Transverse colon (tissue), 4 donors: Measurements from ENCODE around the gene NPAS3. TPM values are rescaled to one million over a fixed set of nuclear protein-coding genes. Genes with fewer than 3 reads are reported as not detected.

Experiments
- DNase-seq: peaks from one replicate; pipeline ENCODE4 v3.0.0-alpha.2; 2019
- H3K27ac ChIP-seq, 4 donors: fragments of 200-600 bp; sonication (generic); 2 replicates each; pipeline ENCODE4 v1.5.1; 2016 to 2018; ENCODE audit warnings: inconsistent platforms in 4 of 4
- H3K27me3 ChIP-seq: fragments of 200-600 bp; sonication (generic); 2 replicates; pipeline ENCODE4 v1.5.1; 2017; ENCODE audit warnings: inconsistent platforms
- H3K36me3 ChIP-seq, 4 donors: fragments of 200-600 bp; sonication (generic); 2 replicates each; pipeline ENCODE4 v1.5.1; 2017 to 2019; ENCODE audit warnings: inconsistent platforms in 4 of 4
- H3K4me1 ChIP-seq, 4 donors: fragments of 200-600 bp; sonication (generic); 2 replicates each; pipeline ENCODE4 v1.5.1; 2017 to 2020; ENCODE audit warnings: inconsistent platforms in 4 of 4
- H3K4me3 ChIP-seq, 4 donors: fragments of 200-600 bp; sonication (generic); 1 replicate in 1 of 4; 2 replicates in 3 of 4; pipeline versions ENCODE4 v1.5.1 to v1.6.1; 2017 to 2019; ENCODE audit warnings: inconsistent platforms in 4 of 4
- H3K9me3 ChIP-seq, 2 donors: fragments of 200-600 bp; sonication (generic); 2 replicates each; pipeline ENCODE4 v1.5.1; 2017 to 2019; ENCODE audit warnings: inconsistent platforms in 2 of 2
- CTCF ChIP-seq, 5 experiments: fragments of 200-600 bp in 3 of 5; fragments of 450-650 bp in 2 of 5; sonication (generic) in 3 of 5; IDR thresholded peaks; 1 replicate in 2 of 5; 2 replicates in 3 of 5; pipeline ENCODE4 v1.5.1; 2016 to 2017; ENCODE audit warnings: antibody characterized with exemption in 5 of 5, inconsistent platforms in 3 of 5, mild to moderate bottlenecking in 2 of 5, moderate library complexity in 1 of 5
- EP300 ChIP-seq: sonication (generic); formaldehyde crosslinking; IDR thresholded peaks from one replicate; pipeline ENCODE4 v1.6.1; 2017; ENCODE audit warnings: antibody characterized with exemption, low read depth
- POLR2A ChIP-seq: fragments of 450-650 bp; IDR thresholded peaks from one replicate; pipeline ENCODE4 v1.6.1; 2016; ENCODE audit warnings: antibody characterized with exemption, mild to moderate bottlenecking, moderate library complexity
- POLR2AphosphoS5 ChIP-seq, 3 donors: sonication (generic); formaldehyde crosslinking; IDR thresholded peaks; one replicate each; pipeline ENCODE4 v1.6.1; 2016; ENCODE audit warnings: antibody characterized with exemption in 3 of 3
- WGBS, 2 donors: methylation state at CpG; one replicate each; pipeline ENCODE4 v1.1.5; 2018; ENCODE audit warnings: low coverage in 1 of 2; 5-methylcytosine and 5-hydroxymethylcytosine counted together
- in situ Hi-C, 4 donors: fragments of 200-750 bp; cut with MboI; loops; one replicate each; pipeline versions ENCODE4 v1.15.0 to v1.15.1; 2017; ENCODE audit warnings: low sequenced_read_pairs in 3 of 4, low pct_ligation_motif_present in 1 of 4, low pct_unique_long_range_greater_than_20kb in 1 of 4
- intact Hi-C: fragments of 100-400 bp; cut with DNase I; formaldehyde crosslinking; loops from one replicate; pipeline ENCODE4 v1.15.1; 2023; ENCODE audit warnings: low total_unique reads
- total RNA-seq, 4 donors: library from RNA; depleted of rRNA; stranded (reverse); fragments of >200 nt; gene quantifications; one replicate each; pipeline ENCODE4 v1.1.0, GENCODE V29; 2016

Gene NPAS3
- total RNA-seq, 4 donors from 2014 or later: 0.96 to 6.4 (median 1.8) TPM

- H3K27me3 ChIP-seq: no peaks in the 10 kb centered on the region
- no peak overlapping the region for H3K4me3 ChIP-seq
- intact Hi-C loops (no loop called here), in situ Hi-C loops (no loop called here)
- 51 to 65% methylated on average over 2 of the region's 2 CpGs for WGBS, 2 donors
- TF ChIP-seq POLR2A (no peak), CTCF (IDR thresholded peaks at IDR 0.05) (no peak), POLR2AphosphoS5 (IDR thresholded peaks at IDR 0.05) (no peak), EP300 (no peak)
- no peaks in the 10 kb centered on the region for H3K9me3 ChIP-seq
- no peak for DNase-seq
- no peak overlapping the region for H3K27ac ChIP-seq
- H3K36me3 ChIP-seq: no peaks in the 10 kb centered on the region
- H3K4me1 ChIP-seq: no peaks in the 10 kb centered on the region
Observed at GRCh38 chr14:33017016-33017415, 78.3 kb downstream of the NPAS3 start.

- in situ Hi-C loops: no loop called here
- no peak overlapping the region for H3K4me3 ChIP-seq
Observed at GRCh38 chr14:33019346-33019745, 80.7 kb downstream of the NPAS3 start.

GRCh38 chr14:33026850-33027430 is 88.3 kb downstream of the NPAS3 start:
- Histone ChIP-seq H3K27me3 (no peaks in the 10 kb centered on the region), H3K9me3 (no peaks in the 10 kb centered on the region), H3K36me3 (no peaks in the 10 kb centered on the region), H3K4me1 (peaks cover 0 to 4% (median 0%) of the 10 kb centered on the region in 4 donors), H3K27ac (no peak overlapping the region), H3K4me3 (no peak overlapping the region)
- DNase-seq: no peak
- in situ Hi-C loops (no loop called here), intact Hi-C loops (no loop called here)
- WGBS, 2 donors: 52 to 65% methylated on average over 5 of the region's 5 CpGs
- no peak for TF ChIP-seq CTCF (IDR thresholded peaks at IDR 0.05)
- no peak for TF ChIP-seq POLR2AphosphoS5 (IDR thresholded peaks at IDR 0.05)
- TF ChIP-seq POLR2A: no peak
- TF ChIP-seq EP300: no peak

More at GRCh38 chr14:33019346-33019745, 80.7 kb downstream of the NPAS3 start:
- H3K4me1 ChIP-seq: no peaks in the 10 kb centered on the region
- no peak for DNase-seq
- intact Hi-C loops: no loop called here
- no peak overlapping the region for H3K27ac ChIP-seq
- H3K36me3 ChIP-seq: no peaks in the 10 kb centered on the region
- TF ChIP-seq CTCF (IDR thresholded peaks at IDR 0.05): no peak
- no peak for TF ChIP-seq EP300
- no peak for TF ChIP-seq POLR2AphosphoS5 (IDR thresholded peaks at IDR 0.05)
- no peak for TF ChIP-seq POLR2A
- no peaks in the 10 kb centered on the region for H3K27me3 ChIP-seq
- WGBS, 2 donors: 59 to 70% methylated on average over 3 of the region's 3 CpGs
- no peaks in the 10 kb centered on the region for H3K9me3 ChIP-seq

- Histone ChIP-seq H3K9me3 (no peaks in the 10 kb centered on the region), H3K36me3 (no peaks in the 10 kb centered on the region), H3K27ac (no peak overlapping the region), H3K4me3 (no peak overlapping the region), H3K27me3 (no peaks in the 10 kb centered on the region), H3K4me1 (peaks cover 0 to 4% (median 0%) of the 10 kb centered on the region in 4 donors)
- DNase-seq: no peak
- intact Hi-C loops (no loop called here), in situ Hi-C loops (no loop called here)
- TF ChIP-seq POLR2AphosphoS5 (IDR thresholded peaks at IDR 0.05) (no peak), EP300 (no peak), CTCF (IDR thresholded peaks at IDR 0.05) (no peak), POLR2A (no peak)
Observed at GRCh38 chr14:33029511-33029910, 90.8 kb downstream of the NPAS3 start.
